GM13977 (cell line): Measurements from ENCODE around the gene MAEL.

ENCODE experiments used
- DNase-seq: peaks from one replicate; pipeline ENCODE4 v3.0.0; 2012; ENCODE audit warnings: low spot score
- CTCF ChIP-seq: IDR thresholded peaks from 2 replicates; pipeline ENCODE4 v1.5.1; 2012; ENCODE audit warnings: mild to moderate bottlenecking, control low read depth; ENCODE audit not compliant: insufficient read depth; ENCODE audit errors: extremely low read depth, missing control alignments
- in situ Hi-C: fragments of 300-500 bp; cut with MboI; formaldehyde crosslinking; loops from one replicate; pipeline ENCODE4 v1.12.0; 2022; ENCODE audit warnings: low sequenced_read_pairs, low pct_unique_long_range_greater_than_20kb, mixed read lengths, inconsistent platforms; ENCODE audit not compliant: unreplicated experiment

Gene MAEL

GRCh38 chr1:167054531-167054930 lies 65.5 kb downstream of the MAEL start:
- TF ChIP-seq CTCF, result no peak
- in situ Hi-C loops, result no loop called here
- no peak for DNase-seq

- DNase-seq, result no peak
- in situ Hi-C loops, result no loop called here
Measured at GRCh38 chr1:167054946-167055630, 66.0 kb downstream of the MAEL start.

GRCh38 chr1:167056529-167057231 lies 67.6 kb downstream of the MAEL start:
- TF ChIP-seq CTCF, result no peak
- in situ Hi-C loops, result no loop called here
- no peak for DNase-seq

More at GRCh38 chr1:167054946-167055630, 66.0 kb downstream of the MAEL start:
- no peak for TF ChIP-seq CTCF

- TF ChIP-seq CTCF, result peak; percentile 72
- in situ Hi-C loops, result no loop called here
- peak; percentile 46 for DNase-seq
Measured at GRCh38 chr1:167057241-167057688, 68.2 kb downstream of the MAEL start.

- DNase-seq, result peak; percentile 61
- in situ Hi-C loops, result no loop called here
- TF ChIP-seq CTCF, result peak; percentile 90
Measured at GRCh38 chr1:167059045-167059808, 70.1 kb downstream of the MAEL start.

- TF ChIP-seq CTCF, result no peak
- in situ Hi-C loops, result loop anchor here (5.0 to 10.0 kb wide), 3 partner anchors 147 to 475 kb away; no protein-coding TSS in a partner anchor
- DNase-seq, result no peak
Measured at GRCh38 chr1:167059809-167060107, 70.7 kb downstream of the MAEL start.
